OCI-LY3 (cell line): ENCODE measurements around the gene PAX2.

Experiments used
- CTCF ChIP-seq: fragments of 200-600, 300-600 bp; sonication (generic); IDR thresholded peaks from 2 replicates; pipeline ENCODE4 v1.5.1; 2014; ENCODE audit warnings: antibody characterized with exemption, low read length, low read depth
- EZH2phosphoT487 ChIP-seq: fragments of 200-600 bp; shearing (Covaris generic); IDR thresholded peaks from 2 replicates; pipeline ENCODE4 v1.6.1; 2018; ENCODE audit warnings: antibody characterized with exemption, mixed run types, low read depth

- TF ChIP-seq CTCF (no peak), EZH2phosphoT487 (no peak)
These were observed 30.0 kb downstream of the PAX2 start for GRCh38 chr10:100775386-100775785.
